GM08714 (cell line): ENCODE results near the gene SLC1A2.

Source experiments
- H3K4me3 ChIP-seq: fragments of 200-500 bp; sonication (Bioruptor generic); 2 replicates; pipeline ENCODE4 v1.5.1; 2014; ENCODE audit warnings: mild to moderate bottlenecking, low read length, inconsistent platforms
- ZNF274 ChIP-seq: IDR thresholded peaks from 2 replicates; pipeline ENCODE4 v1.6.1; 2012; ENCODE audit warnings: mild to moderate bottlenecking, low read depth, low read length

The SLC1A2 gene

DNA sequence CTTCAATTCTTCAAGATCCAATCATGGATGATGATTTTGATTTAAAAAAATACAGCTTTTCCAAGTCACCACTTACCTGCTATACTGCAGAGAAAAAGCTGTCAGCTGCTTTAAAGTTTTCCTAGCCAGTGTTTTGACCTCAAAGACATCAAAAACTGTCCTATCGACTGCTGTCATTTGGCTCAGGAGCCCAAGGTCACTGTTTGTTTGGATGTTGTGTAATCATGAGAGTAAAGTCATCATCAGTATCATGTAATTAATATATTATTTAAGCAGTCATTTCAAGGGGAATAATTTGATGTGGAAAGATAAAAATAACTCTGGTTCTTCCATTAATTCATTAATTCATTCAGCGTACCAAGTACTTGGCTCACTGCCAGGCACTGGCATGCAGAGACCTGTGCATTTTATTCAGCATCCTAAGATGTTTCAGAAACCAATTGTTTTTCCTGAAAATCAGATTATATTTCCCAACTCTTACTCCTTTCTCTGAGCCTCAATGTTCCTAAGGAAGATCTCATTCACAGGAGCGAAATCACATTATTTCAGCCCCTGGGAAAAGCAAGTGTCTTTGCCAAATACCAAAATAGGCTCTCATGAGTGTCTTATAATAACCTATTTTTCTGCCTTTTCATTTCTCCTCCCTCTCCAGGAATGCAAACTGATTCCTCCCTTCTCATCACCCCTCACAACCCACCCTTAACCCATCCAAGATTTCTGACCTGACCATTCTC lies 59.9 kb downstream of the SLC1A2 start:
- H3K4me3 ChIP-seq = no peak overlapping the region
- no peak for TF ChIP-seq ZNF274

DNA sequence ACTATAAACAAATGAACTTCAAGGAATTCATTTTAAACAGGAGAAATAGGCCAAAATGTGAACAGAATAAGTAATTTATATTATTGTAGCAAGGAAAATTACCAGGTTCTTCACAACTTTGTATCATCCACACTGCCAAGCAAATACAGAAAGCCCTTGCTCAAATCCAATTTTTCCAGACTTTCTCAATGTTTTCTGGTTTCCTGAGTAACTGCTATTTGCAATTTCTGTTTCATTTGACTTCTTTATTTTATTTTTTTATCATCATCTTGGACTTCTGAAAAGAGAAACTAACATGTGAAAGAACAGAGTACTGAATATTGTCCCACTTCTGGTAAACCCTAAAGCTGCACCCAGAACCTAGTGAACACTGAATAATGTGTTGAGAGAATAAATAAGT lies 61.0 kb downstream of the SLC1A2 start:
- no peak for TF ChIP-seq ZNF274
- H3K4me3 ChIP-seq = no peak overlapping the region

DNA sequence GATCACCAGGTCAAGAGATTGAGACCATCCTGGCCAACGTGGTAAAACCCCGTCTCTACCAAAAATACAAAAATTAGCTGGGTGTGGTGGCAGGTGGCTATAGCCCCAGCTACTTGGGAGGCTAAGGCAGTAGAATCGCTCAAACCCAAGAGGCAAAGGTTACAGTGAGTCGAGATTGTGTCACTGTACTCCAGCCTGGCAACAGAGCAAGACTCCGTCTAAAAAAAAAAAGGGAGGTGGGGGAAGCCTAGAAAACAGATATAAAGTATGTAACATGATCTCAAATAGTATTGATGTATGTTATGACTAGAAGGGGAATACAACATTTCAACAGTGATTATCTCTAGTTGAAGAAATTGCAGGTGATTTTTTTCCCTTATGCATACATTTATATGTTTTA lies 61.4 kb downstream of the SLC1A2 start:
- TF ChIP-seq ZNF274 = no peak
- no peak overlapping the region for H3K4me3 ChIP-seq

DNA sequence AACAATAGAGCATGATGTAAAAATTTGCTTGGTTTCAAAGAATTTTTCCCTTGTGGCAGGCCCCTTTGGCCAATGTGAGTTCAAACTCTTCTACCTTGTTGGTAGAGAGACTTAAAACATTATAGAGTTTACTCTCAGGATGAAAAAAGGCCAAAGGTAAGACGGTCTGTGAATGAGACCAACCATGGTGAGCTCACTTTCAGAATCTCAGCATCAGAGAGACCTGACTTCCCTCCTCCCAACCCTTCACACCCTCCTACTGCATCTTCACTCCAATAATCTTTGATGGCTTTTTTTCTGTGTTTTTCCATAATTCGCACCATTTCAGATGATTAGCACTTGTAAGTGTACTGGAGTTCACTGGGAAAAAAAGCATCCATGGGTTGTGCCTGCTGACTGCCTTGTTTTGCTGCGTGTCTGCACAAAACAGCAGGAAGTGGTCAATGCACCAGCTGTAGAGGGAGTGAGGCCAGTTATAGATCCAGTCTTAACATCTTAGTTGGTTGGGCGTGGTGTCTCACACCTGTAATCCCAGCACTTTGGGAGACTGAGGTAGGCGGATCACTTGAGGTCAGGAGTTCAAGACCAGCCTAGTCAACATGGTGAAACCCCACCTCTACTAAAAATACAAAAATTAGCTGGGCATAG lies 64.1 kb downstream of the SLC1A2 start:
- H3K4me3 ChIP-seq = no peak overlapping the region
- no peak for TF ChIP-seq ZNF274

DNA sequence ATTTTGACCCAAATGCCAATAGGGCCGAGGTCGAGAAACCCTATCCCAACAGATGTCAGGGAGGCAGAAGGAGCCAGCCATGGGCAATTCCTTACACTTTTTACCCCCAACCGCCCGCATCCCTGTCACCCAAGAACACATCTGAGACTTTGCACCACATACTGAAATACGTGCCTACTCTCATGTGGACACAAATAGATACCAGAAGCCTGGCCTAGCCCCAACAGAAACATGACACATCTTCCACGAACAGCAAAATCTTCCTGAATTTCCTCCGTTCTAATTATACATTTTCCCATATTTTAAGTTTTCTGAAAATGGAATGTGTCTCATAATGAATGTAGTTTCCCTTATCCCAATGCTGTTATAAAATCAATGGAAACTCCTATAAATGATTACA lies 64.7 kb downstream of the SLC1A2 start:
- no peak overlapping the region for H3K4me3 ChIP-seq
- TF ChIP-seq ZNF274 = no peak

DNA sequence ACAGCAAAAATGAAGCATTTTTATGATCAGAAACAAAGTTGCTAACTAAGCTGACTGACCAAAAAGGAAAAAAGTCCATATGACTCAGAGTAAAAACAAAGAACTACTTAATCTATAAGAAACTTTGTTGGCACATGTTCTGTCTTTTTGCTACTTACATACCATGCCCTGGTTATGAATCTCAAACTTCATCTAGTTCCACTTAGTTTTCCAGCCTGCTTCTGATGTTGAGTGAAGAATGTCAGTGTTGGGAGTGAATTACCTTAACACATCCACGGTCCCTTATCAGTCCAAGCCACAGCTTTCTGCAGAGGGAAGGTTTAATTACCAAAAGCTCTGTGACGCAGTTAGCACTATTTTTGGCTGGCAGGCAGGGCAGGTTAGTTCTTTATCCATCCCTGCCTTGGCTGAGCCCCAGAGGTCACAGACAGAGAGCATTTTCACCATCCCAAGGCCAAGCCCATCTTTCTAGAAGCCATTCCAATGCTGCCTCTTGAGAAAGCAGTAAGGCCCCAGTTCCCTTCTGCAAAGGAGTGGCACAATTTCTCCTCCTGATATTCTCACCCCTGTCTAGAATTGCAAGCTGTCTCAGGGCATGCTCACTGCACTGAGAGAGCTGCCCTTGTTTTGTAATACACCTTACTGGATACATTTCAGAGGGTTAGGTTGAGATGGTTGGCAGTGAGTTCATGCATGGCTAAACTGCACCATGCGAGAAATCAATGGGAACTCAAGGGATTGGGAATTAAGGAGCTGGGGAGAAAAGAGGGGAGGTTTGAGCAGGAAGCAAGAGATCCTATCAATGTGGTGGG lies 67.1 kb downstream of the SLC1A2 start:
- no peak for TF ChIP-seq ZNF274
- H3K4me3 ChIP-seq = no peak overlapping the region

DNA sequence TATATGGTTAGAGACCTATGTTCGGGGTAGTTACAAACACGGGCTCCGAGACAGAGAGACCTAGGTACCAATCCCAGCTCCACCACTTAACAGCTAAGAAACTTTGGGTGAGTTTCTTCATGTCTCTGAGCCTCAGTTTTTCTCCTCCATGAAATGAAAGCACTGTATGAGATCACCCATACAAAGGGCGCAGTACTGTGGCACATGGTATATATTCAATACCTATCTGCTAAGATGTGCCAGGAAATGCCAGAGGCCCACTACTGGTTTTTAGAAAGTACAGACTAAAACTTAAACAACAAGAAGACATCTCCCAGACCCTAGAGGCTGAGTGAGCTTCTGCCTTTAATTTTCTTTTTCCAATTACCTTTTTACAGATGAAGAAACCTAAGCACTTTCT lies 69.5 kb downstream of the SLC1A2 start:
- H3K4me3 ChIP-seq = no peak overlapping the region
- TF ChIP-seq ZNF274 = no peak

DNA sequence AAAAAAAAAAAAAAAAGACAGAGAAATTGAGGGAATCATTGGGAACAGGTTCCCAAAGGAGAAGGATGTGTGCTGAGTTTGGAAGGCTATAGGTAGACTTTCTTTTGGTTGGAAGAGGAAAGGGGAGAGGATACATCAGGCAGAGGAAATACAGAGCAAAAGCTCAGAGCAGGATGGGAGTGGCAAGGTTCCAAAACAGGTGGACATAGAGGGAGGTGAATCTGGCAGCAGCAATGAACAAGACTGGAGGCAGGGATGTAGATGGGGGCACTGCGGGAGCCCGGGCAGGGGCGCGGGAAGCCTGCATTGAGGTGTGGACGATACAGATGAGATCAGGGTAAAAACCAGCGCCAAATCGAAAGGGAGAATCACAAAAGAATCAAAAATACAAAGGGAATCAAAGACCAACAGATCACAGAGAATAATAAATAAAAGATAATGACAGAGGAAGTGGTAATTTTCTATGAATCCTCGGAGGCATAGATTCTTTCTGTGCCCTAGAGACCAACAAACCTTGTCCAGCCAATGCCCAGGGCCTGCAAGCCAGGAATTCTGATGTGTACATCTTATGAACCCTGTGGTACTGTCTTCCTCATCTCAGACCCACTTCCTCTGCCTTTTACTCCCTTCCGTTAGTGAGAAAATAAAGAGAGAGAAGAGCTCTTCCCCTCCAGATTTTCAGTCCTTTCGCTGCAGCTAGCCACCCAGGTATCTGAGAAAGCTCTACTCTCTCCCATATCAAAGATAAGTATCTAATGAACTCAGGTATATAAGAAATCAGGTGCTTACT lies 70.3 kb downstream of the SLC1A2 start:
- no peak for TF ChIP-seq ZNF274
- no peak overlapping the region for H3K4me3 ChIP-seq

DNA sequence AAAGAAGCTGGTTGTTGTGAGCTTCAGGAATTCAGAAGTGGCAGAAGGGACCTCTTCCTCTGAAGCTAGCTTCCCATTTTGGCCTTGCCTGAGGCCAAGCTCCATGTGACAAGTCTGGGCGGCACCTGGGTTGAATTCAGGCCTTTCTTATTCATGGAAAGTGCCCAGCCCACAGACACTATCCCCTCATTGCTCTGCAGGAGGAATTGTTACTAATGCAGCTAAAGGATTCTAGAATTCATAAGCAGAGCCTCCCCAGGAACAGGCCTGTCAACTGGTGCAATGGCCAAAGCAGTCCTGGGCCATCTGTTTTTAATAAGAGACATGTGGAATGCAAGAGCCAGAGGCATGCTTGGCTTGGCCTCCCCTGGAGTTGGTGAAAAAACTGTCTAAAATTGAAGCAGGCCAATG lies 71.4 kb downstream of the SLC1A2 start:
- no peak for TF ChIP-seq ZNF274

DNA sequence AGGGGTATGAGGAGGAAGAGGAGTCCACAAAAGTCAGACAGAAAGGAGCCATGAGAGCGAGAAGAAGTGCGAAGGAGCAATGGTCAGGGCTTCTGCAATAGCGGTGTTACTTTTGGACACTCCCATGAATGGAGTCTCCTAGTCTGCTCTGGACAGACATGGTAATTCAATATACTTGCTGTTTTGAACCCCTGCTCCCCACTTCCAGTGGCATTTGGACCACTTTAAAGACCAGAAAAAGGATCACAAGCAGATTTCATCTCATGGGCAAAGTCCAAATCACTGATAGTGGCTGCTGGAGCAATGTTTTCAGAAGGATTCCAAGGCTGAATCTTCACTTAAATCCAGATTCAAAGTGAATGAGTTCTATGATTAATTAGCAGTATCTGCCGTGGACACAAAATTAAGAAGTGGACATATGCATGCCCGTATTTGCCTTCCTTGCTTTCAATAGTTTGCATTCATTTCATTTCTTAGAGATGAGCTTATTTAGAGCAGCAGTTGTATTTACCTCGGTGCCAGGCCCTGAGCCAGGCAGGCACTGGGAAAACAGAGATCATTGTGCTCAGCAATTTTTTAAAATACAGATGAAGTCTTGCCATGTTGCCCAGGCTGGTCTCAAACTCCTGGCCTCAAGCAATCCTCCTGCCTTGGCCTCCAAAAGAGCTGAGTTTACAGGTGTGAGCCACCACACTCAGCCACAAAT lies 72.0 kb downstream of the SLC1A2 start:
- H3K4me3 ChIP-seq = no peak overlapping the region
- no peak for TF ChIP-seq ZNF274

More for the DNA sequence above, 71.4 kb downstream of the SLC1A2 start:
- no peak overlapping the region for H3K4me3 ChIP-seq

DNA sequence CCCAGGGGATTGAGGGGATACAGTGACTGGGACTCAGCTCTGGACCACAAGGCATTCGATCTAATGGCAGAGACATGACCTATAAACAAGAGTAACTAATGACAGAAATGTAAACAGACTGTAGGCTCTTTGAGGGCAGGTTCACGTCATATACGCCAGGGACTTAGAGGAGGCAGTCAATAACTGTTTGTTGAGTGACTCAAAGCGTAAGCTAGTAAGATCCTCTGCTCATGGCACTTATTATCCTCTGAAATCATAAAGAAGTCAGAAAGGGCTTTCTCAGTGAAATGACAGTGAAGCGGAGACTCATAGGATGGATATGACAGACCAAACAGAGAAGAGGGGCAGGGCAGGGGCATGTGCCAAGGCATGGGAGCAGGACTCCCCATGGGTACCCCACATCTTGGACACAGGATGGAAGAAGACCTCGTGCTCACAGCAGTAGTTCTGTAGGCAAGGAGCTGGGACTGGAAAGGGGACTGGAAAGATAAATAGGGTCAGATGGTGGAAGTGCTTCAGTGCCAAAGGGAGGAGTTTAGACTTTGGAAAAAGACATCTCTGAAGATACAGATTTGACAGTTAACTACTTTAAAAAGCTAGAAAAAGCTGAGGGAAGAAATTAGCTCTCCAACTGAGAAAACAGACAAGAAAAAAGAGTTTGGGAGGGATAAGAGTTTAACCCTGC lies 72.7 kb downstream of the SLC1A2 start:
- H3K4me3 ChIP-seq = no peak overlapping the region
- TF ChIP-seq ZNF274 = no peak

DNA sequence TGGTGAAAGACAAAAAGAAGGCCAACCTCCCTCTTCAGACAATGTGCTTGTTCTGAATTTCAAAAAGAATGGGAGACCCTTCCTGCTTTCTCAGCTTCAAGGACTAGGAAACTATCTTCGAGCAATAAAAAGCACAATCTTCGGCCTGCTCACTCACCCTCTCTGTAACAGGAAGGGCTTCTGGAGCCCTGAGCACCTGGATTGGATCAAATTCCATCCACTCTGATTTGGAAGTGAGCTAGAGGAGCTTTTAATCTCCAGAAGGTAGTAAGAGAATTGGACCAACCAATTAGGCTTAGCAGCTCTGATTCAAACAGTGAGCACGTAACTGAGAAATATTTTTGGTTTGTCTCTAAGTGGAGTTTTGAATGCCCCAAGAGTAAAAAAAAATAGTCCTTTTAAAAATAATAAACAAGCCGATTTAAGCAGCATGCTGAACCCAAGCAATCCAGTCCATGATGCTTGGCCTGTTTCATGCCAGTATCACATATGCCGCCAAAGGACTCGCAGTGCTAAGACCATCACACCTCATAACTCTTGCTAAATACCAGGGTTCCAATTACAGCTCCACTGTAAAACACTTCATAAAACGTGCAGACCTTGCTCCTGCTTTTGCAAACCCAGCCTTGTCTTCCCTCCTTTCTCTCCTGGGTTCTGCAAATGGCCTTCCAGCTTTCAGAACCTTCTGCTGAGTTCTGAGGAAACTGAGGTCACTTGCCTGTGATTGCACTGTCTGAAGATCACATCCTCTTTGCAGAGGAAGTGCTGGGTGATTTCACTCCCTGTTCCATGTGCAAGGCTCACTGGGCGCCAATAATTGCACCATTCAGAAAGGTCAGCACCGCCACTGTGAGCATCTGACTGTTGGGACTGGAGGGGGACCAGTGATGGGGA lies 74.4 kb downstream of the SLC1A2 start:
- no peak for TF ChIP-seq ZNF274
- no peak overlapping the region for H3K4me3 ChIP-seq
